Measurements from ENCODE around the gene HSD11B1. TPM values are rescaled to one million over a fixed set of nuclear protein-coding genes. Genes with fewer than 3 reads are reported as not detected.

Gene HSD11B1
- total RNA-seq, 1 experiment from 2014 or later: not detected

GRCh38 chr1:209655411-209656231 is 49.0 kb upstream of the HSD11B1 start:
- ATAC-seq (no peak), DNase-seq (ENCODE audit: low spot score) (no peak)
- no peak overlapping the region for H3K4me3 Mint-ChIP-seq
- peaks cover 29% of the 10 kb centered on the region for H3K4me1 Mint-ChIP-seq
- no peaks in the 10 kb centered on the region for H3K36me3 Mint-ChIP-seq
- H3K9me3 Mint-ChIP-seq: no peaks in the 10 kb centered on the region
- no peak overlapping the region for H3K27ac Mint-ChIP-seq
- no peaks in the 10 kb centered on the region for H3K27me3 Mint-ChIP-seq (ENCODE audit: low read depth)
- ChIA-PET POLR2A (no interaction called here), CTCF (interaction anchor here (0.6 kb wide), 1 partner anchor 1659 kb away, joined by 3 read pairs; no protein-coding TSS in a partner anchor)
- TF ChIP-seq ESRRA (CRISPR knock-in tag; IDR thresholded peaks at IDR 0.05; ENCODE audit: borderline replicate concordance) (no peak), CDX4 (CRISPR knock-in tag; IDR thresholded peaks at IDR 0.05; ENCODE audit: borderline replicate concordance) (no peak), NFE2L1 (CRISPR knock-in tag; IDR thresholded peaks at IDR 0.05) (no peak), ZNF138 (CRISPR knock-in tag; conservative IDR thresholded peaks at IDR 0.05) (no peak), TP53 (CRISPR knock-in tag; IDR thresholded peaks at IDR 0.05) (no peak), ZNF121 (CRISPR knock-in tag; IDR thresholded peaks at IDR 0.05) (no peak), CBFB (CRISPR knock-in tag; IDR thresholded peaks at IDR 0.05; ENCODE audit: low read depth) (no peak), HMGA2 (CRISPR knock-in tag; IDR thresholded peaks at IDR 0.05) (no peak), CREM (CRISPR knock-in tag; IDR thresholded peaks at IDR 0.05) (no peak), KAT7 (CRISPR knock-in tag; IDR thresholded peaks at IDR 0.05; ENCODE audit: borderline replicate concordance) (no peak), ZBTB21 (CRISPR knock-in tag; IDR thresholded peaks at IDR 0.05; ENCODE audit: borderline replicate concordance) (no peak), NFATC4 (CRISPR knock-in tag; IDR thresholded peaks at IDR 0.05) (no peak), ZMAT4 (CRISPR knock-in tag; IDR thresholded peaks at IDR 0.05) (no peak), IRF2 (CRISPR knock-in tag; IDR thresholded peaks at IDR 0.05; ENCODE audit: borderline replicate concordance, low read depth) (no peak), ZSCAN18 (CRISPR knock-in tag; IDR thresholded peaks at IDR 0.05) (no peak), PRDM15 (CRISPR knock-in tag; IDR thresholded peaks at IDR 0.05) (no peak), MYBL2 (CRISPR knock-in tag; IDR thresholded peaks at IDR 0.05) (no peak), MAX (CRISPR knock-in tag; IDR thresholded peaks at IDR 0.05) (no peak)

- H3K4me3 Mint-ChIP-seq: no peak overlapping the region
- no peak for DNase-seq (ENCODE audit: low spot score)
- H3K4me1 Mint-ChIP-seq: peaks cover 22% of the 10 kb centered on the region
- ChIA-PET CTCF (interaction anchor here (0.8 to 1.5 kb wide), 3 partner anchors 64 to 92 kb away, joined by 3 read pairs; no protein-coding TSS in a partner anchor), POLR2A (no interaction called here)
- H3K27me3 Mint-ChIP-seq (ENCODE audit: low read depth): no peaks in the 10 kb centered on the region
- no peaks in the 10 kb centered on the region for H3K36me3 Mint-ChIP-seq
- H3K27ac Mint-ChIP-seq: no peak overlapping the region
- H3K9me3 Mint-ChIP-seq: no peaks in the 10 kb centered on the region
- ATAC-seq: no peak
- TF ChIP-seq ATF2 (CRISPR knock-in tag; IDR thresholded peaks at IDR 0.05; ENCODE audit: borderline replicate concordance, low read depth): no peak
- TF ChIP-seq AFF4 (CRISPR knock-in tag; IDR thresholded peaks at IDR 0.05; ENCODE audit: borderline replicate concordance): no peak
Observed at GRCh38 chr1:209657140-209657879, 47.3 kb upstream of the HSD11B1 start.
